ENCODE results near the gene PSMA6.
"Not testable (repeated sequence)": the region's sequence is repeated elsewhere in the genome, so short reads cannot be mapped to it uniquely, and the experiment has no call there.

The PSMA6 gene

DNA sequence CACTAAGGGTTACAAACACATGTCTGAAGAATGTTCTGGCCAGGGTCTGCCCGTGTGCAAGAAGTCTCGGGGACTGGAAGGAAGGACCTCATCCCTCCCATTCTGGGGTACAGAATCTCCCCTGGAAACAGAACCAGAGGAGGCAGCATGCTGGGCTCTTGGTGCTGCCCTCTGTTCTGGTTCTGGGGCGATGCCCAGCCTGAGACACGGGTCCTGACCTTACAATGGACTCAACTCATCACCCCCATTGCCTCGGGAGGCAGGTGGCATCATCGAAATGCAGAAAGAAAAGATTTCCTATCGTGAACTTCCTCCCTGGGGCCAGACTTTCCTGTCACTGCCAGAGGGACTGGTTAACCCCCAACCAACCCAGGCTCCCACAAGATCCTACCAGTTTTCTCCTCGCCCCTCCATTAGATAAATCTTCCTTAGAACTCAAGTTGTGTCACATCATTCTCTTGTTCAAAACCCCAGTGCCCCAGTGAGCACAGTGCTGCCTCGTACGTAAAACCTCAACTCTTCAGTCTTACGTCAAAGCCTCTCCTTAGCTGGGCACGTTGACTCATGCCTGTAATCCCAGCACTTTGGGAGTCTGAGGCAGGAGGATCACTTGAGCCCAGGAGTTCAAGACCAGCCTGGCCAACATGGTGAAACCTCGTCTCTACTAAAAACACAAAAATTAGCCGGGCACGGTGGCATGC, 52.1 kb downstream of the PSMA6 start:
- no peak for DNase-seq (ENCODE audit: low read depth)

- DNase-seq (ENCODE audit: low read depth): no peak
Observed at GRCh38 chr14:35346738-35347322, 54.6 kb downstream of the PSMA6 start.

- DNase-seq (ENCODE audit: low read depth): no peak
Observed at GRCh38 chr14:35347323-35348043, 55.3 kb downstream of the PSMA6 start.

- not testable (repeated sequence) for DNase-seq (ENCODE audit: low read depth)
Observed at GRCh38 chr14:35348044-35348380, 55.8 kb downstream of the PSMA6 start.

DNA sequence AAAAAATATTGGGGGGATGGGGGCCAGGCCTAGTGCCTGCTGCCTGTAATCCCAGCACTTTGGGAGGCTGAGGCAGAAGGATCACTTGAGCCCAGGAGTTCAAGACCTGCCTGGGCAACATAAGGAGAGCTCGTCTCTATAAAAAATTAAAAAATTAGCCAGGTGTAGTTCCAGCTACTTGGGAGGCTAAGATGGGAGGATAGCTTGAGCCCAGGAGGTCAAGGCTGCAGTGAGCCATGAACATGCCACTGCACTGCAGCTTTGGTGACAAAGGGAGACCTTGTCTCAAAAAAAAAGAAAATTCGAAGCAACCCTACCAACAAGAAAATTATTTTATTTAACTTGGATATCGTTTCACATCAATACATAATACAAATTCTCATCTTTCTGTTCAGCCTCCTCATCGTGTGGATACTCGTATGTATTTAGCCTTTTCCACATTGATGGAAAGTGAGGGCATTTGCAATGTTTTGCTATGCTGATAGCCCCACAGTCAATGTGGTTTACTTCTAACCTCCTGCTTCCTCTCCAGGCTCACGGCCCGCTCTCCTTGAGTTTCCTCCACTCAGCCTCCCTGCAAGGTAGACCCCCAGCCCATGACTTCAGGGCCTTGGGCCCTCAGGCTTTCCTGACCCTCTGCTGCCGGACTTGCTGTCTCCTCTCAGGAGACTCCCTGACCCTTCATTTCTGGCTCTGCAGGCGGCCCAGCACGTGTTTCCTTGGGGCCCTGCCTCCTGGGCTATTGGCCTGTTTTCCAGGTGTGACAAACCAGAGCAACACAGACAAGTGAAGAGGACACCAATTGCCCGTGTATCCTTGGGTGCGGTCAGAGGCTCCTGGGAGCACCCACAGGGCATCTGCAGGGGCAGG, 57.5 kb downstream of the PSMA6 start:
- no peak for DNase-seq (ENCODE audit: low read depth)

DNA sequence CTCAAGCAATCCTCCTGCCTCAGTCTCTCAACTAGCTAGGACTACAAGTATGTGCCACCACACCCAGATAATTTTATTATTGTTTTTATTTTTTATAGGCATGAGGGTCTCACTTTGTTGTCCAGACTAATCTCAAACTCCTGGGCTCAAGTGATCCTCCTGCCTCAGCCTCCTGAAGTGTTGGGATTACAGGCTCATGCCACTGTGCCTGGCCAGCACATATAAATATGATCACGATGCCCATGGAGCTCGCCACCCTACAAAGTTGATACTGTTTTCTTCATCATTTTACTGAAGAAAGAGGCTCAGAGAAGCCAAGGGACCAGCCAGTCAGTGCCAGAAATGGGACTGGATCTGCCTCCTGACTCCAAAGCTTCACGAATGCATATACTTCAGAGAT, 59.3 kb downstream of the PSMA6 start:
- no peak for DNase-seq (ENCODE audit: low read depth)

DNA sequence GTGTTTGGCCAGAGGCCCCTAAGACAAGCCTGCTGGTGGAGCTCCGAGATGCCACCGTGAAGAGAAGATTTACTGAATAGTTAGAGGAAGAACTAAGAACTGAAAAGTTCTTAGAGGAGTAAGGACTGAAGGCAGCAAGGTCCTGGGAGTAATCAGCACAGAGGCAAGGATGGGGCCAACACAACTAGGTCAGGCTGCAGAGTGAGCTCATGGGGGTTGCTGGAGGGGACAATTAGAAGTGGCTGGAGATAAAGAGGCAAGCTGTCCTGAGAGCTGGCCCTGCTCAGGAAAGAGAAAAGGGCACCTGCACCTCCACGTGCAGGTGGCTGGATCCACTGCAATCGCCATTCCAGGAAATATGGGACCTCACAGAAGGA, 59.7 kb downstream of the PSMA6 start:
- DNase-seq (ENCODE audit: low read depth): no peak

DNA sequence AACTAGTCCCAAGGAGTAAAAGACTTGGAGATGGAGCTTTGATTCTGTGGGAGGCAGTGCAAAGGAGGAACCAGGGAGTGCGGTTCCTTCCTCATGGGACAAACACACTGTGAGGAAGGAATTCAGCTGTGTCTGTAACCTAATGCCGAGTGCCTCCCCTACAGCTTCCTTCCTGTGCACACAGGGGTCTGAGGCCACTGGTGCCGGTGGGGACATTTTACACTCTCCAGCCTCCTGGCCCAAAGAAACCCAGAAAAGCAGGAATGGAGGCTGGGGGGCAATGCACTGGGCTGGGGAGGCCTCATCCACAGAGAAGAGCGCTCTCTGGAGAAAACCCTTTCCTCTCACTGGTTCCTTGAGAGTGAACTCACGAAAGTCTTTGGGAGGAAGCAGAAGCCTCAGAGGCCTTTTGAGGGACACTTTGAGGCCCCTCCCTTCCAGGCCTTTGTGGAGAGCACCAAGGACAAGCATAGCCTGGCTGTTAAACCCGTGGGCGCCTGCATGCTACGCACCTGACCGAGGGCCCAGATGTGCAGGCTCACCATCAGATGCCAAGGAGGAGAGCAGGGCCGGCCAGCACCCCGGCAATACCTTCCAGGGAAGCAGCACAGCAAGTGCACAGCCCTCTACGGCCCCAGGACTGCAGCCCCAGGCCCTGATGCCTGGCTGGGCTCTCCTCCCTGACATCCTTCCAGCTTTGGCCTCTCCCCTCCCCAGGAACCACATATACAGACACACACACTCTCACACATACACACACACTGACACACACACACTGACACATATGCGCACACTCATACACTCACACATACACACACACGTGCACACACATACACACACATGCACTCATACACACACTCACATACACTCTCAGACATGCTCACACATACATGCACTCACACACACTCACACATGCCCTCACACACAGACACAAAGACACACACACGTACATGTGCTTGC, 60.4 kb downstream of the PSMA6 start:
- no peak for DNase-seq (ENCODE audit: low read depth)

DNA sequence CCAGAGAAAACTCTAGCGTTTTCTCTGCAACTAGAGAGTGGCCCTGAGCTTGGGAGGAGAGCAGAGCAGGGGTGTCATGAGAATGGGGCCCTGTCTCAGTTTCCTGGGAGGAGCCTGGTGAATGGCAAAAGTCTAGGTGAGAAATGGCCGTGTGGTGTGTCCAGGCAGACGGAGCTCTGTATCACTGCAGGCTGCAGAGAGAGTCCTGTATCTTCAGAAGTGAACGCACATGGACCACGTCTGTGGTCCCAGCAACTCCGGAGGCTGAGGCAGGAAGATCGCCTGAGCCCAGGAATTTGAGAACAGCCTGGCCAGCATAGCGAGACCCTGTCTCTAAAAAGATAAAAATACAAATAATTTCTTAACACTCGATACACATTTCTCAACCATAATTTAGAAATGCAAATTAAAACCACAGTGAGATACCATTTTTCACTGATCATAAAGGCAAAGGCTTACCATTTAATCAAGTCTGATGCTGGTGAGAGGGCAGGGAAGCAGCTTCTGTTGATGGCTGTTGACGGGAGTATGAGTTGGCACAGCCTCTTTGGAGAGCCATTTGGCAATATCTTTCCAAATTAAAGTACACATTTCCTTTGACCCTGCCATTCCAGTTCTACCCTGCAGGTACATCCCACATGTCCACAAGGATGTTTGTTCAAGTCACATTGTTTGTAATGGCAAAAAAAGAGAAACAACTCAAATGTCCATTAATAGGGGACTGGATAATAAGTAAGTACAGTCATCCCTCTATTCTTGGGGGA, 61.4 kb downstream of the PSMA6 start:
- DNase-seq (ENCODE audit: low read depth): no peak

DNA sequence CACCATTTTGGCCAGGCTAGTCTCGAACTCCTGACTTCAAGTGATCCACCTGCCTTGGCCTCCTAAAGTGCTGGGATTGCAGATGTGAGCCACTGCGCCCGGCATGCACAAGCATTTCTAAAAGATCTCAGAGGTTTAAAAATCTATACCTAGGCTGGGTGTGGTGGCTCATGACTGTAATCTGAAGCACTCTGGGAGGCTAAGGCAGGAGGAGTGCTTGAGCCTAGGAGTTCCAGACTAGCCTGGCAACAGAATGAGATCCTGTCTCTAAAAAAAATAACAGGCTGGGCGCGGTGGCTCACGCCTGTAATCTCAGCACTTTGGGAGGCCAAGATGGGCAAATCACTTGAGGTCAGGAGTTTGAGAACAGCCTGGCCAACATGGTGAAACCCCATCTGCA, 63.1 kb downstream of the PSMA6 start:
- not testable (repeated sequence) for DNase-seq (ENCODE audit: low read depth)

- peak; percentile 39 for DNase-seq (ENCODE audit: low read depth)
Observed at GRCh38 chr14:35355981-35356841, 64.0 kb downstream of the PSMA6 start.

DNA sequence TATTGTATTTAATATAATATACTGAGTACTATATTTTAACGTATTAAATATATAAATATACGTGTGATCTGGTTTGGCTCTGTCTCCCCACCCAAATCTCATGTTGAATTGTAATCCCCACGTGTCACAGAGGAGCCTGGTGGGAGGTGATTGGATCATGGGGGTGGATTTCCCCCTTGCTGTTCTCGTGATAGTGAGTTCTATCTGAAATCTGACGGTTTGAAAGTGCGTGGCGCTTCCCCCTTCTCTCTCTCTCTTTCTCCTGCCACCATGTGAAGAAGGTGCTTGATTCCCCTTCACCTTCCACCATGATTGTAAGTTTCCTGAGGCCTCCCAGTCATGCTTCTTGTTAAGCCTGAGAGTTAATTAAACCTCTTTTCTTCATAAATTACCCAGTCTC, 67.5 kb downstream of the PSMA6 start:
- DNase-seq (ENCODE audit: low read depth): not testable (repeated sequence)

DNA sequence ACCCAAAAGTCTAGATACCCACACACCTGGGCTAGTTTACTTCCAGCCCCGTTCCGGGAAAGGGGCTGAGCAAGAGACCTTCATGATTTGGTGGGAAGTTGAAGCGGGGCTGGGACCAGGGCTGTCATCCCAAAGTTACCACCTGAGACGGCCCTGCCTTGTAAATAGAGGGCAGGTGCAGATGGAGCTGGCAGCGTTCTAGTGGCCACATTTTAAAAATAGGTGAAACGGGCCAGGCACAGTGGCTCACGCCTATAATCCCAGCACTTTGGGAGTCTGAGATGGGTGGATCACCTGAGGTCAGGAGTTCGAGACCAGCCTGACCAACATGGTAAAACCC, 68.9 kb downstream of the PSMA6 start:
- DNase-seq (ENCODE audit: low read depth): no peak

- no peak for DNase-seq (ENCODE audit: low read depth)
Observed at GRCh38 chr14:35362450-35362849, 70.3 kb downstream of the PSMA6 start.

- no peak for DNase-seq (ENCODE audit: low read depth)
Observed at GRCh38 chr14:35362911-35363374, 70.8 kb downstream of the PSMA6 start.

GRCh38 chr14:35365130-35366055, 73.2 kb downstream of the PSMA6 start:
- peak; percentile 61 for DNase-seq (ENCODE audit: low read depth)

- peak; percentile 22 for DNase-seq (ENCODE audit: low read depth)
Observed at GRCh38 chr14:35366056-35366451, 73.9 kb downstream of the PSMA6 start.

DNA sequence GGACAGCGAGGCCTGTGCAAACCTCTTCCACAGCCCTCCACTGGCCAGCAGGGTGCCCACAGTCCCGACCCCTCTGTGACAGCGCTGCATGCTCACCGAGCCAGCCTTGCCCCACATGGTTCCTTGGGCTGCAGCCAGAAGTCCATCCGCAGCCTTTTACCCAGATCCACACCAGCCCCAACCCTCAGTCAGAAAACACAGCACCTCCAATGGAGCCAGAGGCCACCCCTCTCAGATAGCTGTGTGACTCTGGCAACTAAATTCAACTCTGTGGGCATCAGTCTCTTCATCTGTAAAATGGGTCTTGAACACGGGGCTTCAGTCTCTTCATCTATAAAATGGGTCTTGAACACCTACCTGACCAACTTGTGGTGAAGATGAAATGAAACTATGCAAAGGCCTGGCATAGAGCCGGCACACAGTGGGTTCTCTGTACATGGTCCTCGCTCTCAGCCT, 74.4 kb downstream of the PSMA6 start:
- DNase-seq (ENCODE audit: low read depth): no peak

DNA sequence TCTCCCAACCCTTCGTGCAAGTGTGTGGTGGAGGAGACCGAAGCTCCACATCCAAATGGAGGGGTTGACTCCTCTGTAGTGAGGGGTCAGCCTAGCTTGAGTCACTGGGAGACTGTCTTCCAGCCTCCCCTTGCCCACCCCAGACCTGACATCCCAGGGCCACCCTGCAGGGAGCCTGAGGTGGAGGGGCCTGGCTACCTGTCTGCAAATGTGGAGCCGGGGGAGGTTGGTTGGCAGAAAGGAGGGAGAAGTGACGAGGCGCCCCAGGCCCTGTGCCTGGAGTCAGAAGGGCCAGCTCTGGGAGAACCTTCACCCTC, 74.8 kb downstream of the PSMA6 start:
- DNase-seq (ENCODE audit: low read depth): no peak

Data from GM04503 (cell line).